DND-41 (cell line): ENCODE data around the gene COL6A3.

ENCODE experiments used
- CTCF ChIP-seq: IDR thresholded peaks from 2 replicates; pipeline ENCODE4 v1.5.1; 2012; ENCODE audit warnings: borderline replicate concordance, low read length, moderate library complexity, mild to moderate bottlenecking; ENCODE audit not compliant: poor library complexity, severe bottlenecking; ENCODE audit errors: extremely low read depth
- EZH2 ChIP-seq: IDR thresholded peaks from 3 replicates; pipeline ENCODE4 v1.6.1; 2012; ENCODE audit warnings: borderline replicate concordance, low read depth, mild to moderate bottlenecking, moderate library complexity, low read length, inconsistent platforms; ENCODE audit not compliant: severe bottlenecking

GRCh38 chr2:237392186-237392585 is 21.8 kb downstream of the COL6A3 start:
- TF ChIP-seq CTCF (no peak), EZH2 (no peak)
